IPS-18a (cell line): ENCODE results near the gene RACK1.
"Not testable (repeated sequence)": the region's sequence is repeated elsewhere in the genome, so short reads cannot be mapped to it uniquely, and the experiment has no call there.

Source experiments
- H3K27ac ChIP-seq: one replicate; pipeline ENCODE4 v1.5.1; 2013; ENCODE audit warnings: low read length
- H3K27me3 ChIP-seq: one replicate; pipeline ENCODE4 v1.6.1; 2013; ENCODE audit warnings: mild to moderate bottlenecking, low read length; ENCODE audit not compliant: control insufficient read depth, insufficient read depth
- H3K36me3 ChIP-seq: one replicate; pipeline ENCODE4 v1.6.1; 2013; ENCODE audit warnings: low read depth, low read length; ENCODE audit not compliant: control insufficient read depth
- H3K4me1 ChIP-seq: one replicate; pipeline ENCODE4 v1.6.1; 2013; ENCODE audit warnings: low read depth, low read length; ENCODE audit not compliant: control insufficient read depth
- H3K4me3 ChIP-seq: one replicate; pipeline ENCODE4 v1.5.1; 2013; ENCODE audit warnings: low read length
- H3K9ac ChIP-seq: one replicate; pipeline ENCODE4 v1.6.1; 2013; ENCODE audit warnings: mild to moderate bottlenecking, low read length, moderate library complexity
- H3K9me3 ChIP-seq: one replicate; pipeline ENCODE4 v1.6.1; 2013; ENCODE audit warnings: low read depth, low read length; ENCODE audit not compliant: control insufficient read depth

RACK1 gene

DNA sequence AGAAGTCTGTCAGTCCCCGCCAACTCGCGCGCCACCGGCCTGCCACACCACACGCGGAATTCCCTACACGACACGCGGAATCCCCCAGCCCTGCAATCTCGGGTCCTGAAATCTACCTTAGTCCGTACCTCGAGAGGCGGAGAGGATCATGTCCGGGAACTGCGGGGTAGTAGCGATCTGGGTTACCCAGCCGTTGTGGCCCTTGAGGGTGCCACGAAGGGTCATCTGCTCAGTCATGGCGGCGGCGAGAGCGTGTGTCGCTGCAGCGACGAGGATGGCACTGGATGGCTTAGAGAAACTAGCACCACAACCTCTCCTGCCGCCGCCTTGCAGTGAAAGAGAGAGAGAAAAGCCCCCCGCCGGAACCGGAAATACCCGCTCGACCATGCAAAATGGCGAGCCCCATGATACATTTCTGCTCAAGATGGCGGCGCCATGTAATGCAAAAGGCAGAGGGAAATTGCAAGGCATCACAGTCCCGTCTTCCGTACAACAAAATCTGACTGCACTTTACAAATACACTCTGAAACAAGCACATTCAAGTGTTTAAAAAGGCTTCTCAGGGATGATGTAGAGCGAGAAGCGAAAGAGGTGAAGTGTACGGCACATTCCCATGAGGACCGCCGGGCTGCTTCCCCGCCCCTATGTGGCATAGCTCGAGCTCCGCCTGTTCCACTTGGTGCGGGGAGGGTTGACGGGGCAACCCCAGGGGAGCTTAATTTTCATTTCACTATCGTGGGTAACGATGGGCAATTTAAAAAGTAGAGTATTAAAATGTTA lies at the start of gene RACK1:
TSS of gene RACK1 (minus strand) at position 343 of the 780 bp plus-strand sequence. CDS start at position 237, 106 bp downstream.
- peak within 1 kb of the TSS; percentile 97 for H3K4me3 ChIP-seq
- H3K27ac ChIP-seq, result peak within 1 kb of the TSS; percentile 86
- H3K4me1 ChIP-seq, result peaks cover 20% of the 10 kb centered on the region
- H3K9ac ChIP-seq, result peak within 1 kb of the TSS; percentile 96
- H3K36me3 ChIP-seq, result peaks cover 40% of the 10 kb centered on the region
- H3K27me3 ChIP-seq, result no peaks in the 10 kb centered on the region
- H3K9me3 ChIP-seq, result no peaks in the 10 kb centered on the region

DNA sequence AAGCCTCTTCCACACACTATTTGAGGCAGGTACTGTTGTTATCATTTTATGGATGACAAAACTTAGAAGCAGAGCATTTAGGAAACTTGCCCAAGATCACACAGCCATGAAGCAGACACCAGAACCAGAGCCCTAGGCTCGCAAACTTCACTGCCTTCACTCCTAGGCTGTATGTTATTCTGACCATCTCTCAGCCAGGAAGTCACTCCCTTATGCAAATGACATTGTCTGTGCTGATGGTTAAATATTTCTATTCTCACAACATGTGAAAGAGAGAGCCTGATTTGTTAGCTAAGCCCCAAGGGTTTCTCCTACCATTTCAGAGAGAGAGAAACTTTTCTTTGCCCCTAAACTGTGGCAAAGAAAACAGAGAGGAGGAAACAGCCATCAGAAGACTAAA lies 43.6 kb upstream of the RACK1 start:
- H3K36me3 ChIP-seq, result peaks cover 20% of the 10 kb centered on the region
- not testable (repeated sequence) for H3K9ac ChIP-seq, H3K9me3 ChIP-seq, H3K27ac ChIP-seq, H3K27me3 ChIP-seq, H3K4me1 ChIP-seq, H3K4me3 ChIP-seq

DNA sequence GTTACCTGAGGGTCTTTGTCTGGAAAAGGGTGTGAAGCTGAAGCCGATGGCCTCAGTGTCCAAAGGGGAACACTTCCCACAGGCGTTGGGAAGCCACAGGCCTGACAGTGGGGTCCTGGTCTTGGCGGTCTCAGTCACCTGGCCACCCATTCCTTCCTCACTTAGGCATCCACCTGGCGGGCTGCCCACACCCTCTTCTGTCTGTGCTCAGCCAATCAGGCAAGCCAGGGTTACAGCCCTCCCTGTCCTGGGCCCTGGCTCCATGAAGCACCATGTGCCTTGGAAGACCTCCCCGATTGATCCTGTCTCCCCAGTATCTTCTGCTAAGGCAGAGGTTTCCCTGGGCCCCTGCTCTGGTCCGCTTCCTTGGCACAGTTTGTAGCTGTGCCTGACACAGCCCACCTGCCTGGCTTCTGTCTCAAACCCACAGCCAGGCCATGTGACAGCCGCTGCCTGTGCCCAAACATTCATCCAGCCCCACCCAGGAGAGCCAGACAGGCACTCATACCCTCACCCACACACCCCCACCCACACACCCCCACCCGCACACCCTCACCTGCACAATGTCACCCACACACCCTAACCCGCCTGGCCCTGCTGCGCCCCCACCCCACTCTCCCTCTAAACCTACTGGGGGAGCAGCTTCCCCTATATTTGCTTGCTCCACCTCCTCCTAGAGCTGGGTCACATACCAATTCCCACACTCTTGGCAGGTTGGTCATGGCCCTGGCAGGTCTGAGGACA lies 42.4 kb upstream of the RACK1 start:
- H3K9me3 ChIP-seq, H3K9ac ChIP-seq, H3K27ac ChIP-seq: not testable (repeated sequence)

DNA sequence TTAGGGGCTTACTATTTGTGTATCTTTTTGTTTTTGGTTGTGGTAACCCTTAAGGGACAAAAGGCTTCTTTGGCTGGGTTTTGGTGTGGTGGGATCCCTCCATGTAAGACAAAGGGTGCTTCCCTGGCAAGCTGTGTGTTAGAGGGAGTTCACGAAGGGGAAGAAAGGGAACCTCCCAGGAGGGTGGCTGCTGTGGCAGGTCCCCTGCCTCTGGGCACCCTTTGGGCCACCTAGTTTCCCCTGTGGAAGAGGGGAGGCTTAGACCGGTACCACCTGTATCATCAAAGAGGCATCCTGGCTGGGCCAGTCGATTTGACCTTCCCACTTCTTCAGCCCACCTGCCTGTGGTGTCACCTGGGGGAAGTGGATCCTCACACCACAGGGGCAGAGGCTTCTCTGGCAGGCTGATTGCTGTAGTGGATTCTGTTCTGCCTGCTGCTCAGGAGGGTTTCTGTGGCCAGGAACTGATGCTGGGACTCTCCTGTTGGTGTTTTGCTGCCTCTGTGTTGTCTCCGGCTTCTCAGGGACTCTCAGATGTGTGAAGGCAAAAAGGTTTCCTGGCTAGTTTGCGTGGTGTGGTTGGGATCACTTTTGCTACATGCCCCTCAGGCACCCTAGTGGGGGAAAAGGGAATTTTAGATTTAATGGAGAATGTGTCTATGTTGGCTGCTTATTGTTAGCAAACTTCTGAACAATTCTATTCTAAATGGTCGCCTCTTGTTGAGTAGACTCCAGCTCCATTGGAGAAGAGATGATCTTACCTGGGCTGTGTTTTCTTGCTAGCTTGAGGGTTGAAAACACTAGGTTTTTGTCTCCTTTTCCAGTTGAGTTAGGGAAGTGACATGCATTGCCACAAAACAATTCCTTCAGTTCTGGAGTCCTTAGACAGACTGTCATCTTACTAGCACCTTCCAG lies 40.4 kb upstream of the RACK1 start:
- H3K9ac ChIP-seq, H3K9me3 ChIP-seq, H3K27ac ChIP-seq: not testable (repeated sequence)

More for the DNA sequence above, 42.4 kb upstream of the RACK1 start:
- H3K27me3 ChIP-seq, H3K4me3 ChIP-seq, H3K4me1 ChIP-seq: not testable (repeated sequence)
- peaks cover 20% of the 10 kb centered on the region for H3K36me3 ChIP-seq

DNA sequence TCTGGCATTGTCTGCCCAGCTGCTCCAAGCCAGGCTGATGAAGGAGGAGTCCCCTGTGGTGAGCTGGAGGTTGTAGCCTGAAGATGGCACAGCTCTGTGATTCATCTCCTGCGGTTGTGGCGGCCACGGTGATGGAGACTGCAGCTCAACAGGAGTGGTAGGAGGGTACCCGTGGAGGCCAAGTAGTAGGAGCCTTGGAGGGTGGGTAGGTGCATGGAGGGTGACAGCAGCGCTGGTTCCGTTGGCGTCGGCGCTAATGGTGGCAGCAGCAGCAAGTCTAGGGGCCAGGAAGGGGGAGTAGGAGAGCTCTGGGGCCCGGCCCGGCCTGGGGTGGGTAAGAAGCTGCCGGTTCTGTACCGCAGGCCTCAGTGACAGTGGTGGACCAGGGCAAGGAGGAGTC lies 39.6 kb upstream of the RACK1 start:
- Histone ChIP-seq H3K36me3 (peaks cover 20% of the 10 kb centered on the region), H3K9ac (no peak overlapping the region), H3K27ac (no peak overlapping the region), H3K4me3 (no peak overlapping the region), H3K9me3 (no peaks in the 10 kb centered on the region), H3K27me3 (no peaks in the 10 kb centered on the region), H3K4me1 (no peaks in the 10 kb centered on the region)

More for the DNA sequence above, 40.4 kb upstream of the RACK1 start:
- H3K27me3 ChIP-seq, H3K4me1 ChIP-seq, H3K4me3 ChIP-seq: not testable (repeated sequence)
- H3K36me3 ChIP-seq, result peaks cover 20% of the 10 kb centered on the region

DNA sequence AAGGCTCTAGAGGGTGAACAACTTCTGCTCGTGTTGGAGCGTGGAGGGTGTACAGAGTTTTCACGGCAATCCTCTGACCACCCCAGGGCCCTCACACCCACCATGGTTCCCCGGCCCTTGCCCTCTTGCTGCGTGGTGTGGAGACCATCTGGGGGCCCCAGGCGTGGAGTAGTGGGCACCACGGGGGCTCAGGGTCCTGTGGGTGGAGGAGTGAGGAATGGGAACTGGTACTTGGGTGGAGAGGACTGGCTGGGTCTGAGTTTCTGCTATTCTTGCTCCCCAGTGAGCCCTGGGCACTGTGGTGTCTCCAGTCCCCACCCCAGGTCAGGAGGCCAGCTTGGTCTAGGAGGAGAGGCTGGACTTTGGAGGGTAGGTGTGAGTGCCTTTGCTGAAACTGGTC lies 39.2 kb upstream of the RACK1 start:
- H3K27ac ChIP-seq, result no peak overlapping the region
- no peak overlapping the region for H3K4me3 ChIP-seq
- no peaks in the 10 kb centered on the region for H3K9me3 ChIP-seq
- H3K9ac ChIP-seq, result no peak overlapping the region
- H3K27me3 ChIP-seq, result no peaks in the 10 kb centered on the region
- no peaks in the 10 kb centered on the region for H3K4me1 ChIP-seq
- H3K36me3 ChIP-seq, result peaks cover 16% of the 10 kb centered on the region

DNA sequence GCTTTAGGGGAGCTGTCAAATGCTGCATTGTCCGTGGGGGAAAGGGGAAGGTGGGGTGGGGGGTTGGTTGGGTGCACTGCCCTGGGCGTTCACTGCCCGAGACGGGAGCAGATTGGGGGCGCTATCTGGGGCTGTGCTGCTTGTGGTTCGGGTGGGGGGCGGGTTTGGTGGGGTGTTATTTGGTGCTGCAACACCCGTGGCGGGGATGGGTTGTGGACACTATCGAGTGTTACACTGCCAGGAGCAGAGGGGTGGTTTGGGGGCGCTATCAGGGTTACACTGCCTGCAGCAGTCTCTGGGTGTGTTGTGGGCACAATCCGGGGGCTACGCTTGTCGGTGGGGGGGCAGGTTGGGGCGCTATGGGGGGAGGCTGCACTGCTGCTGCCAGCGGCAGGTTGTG lies 38.7 kb upstream of the RACK1 start:
- H3K27me3 ChIP-seq, H3K4me1 ChIP-seq, H3K9me3 ChIP-seq, H3K27ac ChIP-seq, H3K9ac ChIP-seq: not testable (repeated sequence)
- Histone ChIP-seq H3K4me3 (peak overlapping the region; percentile 94), H3K36me3 (peaks cover 12% of the 10 kb centered on the region)

DNA sequence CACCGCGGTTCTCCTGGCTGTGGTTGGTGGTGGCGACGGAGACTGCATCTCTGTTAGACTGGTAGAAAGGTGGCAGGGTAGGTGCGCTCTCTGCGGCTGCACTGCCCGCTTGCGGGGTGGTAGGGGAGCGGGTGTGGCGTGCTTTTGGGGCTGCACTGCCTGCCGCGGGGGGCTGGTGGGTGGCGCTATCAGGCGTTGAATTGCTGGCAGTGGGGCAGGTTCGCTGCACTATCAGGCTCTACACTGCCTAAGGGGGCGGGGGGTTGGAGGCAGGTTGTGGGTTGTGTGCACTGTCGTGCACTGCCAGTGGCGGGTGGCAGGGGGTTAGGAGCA lies 38.2 kb upstream of the RACK1 start:
- H3K4me1 ChIP-seq, result no peaks in the 10 kb centered on the region
- H3K9ac ChIP-seq, result peak overlapping the region; percentile 92
- no peak overlapping the region for H3K27ac ChIP-seq
- peaks cover 8% of the 10 kb centered on the region for H3K36me3 ChIP-seq
- H3K9me3 ChIP-seq, result no peaks in the 10 kb centered on the region
- peak overlapping the region; percentile 94 for H3K4me3 ChIP-seq
- no peaks in the 10 kb centered on the region for H3K27me3 ChIP-seq

DNA sequence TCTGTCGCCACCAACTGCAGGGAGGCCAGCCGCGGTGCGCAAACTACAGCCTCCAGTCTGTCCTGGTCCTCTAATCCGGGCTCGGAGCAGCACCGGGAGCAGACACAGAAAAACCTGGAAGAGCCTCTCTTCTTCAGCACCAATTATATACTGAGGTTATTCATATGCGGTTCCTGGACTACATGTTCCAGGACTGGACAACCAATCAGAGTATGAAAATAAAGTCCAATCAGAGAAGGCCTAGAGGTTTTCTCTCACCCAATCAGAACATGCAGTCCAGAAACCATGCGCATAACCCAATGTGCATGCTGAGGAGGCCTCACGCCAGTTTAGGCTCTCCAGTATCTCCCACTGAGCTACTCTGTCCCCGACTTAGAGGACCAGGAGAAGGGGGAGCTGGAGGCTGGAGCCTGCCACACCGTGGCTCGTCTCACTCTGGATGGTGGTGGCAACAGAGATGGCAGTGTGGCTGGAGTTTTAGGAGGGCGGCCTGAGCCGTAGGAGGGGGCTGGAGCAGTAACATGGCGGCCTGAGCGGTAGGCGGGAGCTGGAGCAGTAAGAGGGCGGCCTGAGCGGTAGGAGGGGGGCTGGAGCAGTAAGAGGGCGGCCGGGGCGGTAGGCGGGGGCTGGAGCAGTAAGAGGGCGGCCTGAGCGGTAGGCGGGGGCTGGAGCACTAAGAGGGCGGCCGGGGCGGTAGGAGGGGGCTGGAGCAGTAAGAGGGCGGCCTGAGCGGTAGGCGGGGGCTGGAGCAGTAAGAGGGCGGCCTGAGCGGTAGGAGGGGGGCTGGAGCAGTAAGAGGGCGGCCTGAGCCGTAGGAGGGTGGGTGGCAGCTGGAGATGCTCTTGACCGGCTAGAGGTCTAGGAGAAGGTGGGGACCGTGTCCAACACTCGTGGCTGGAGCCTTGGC lies 37.6 kb upstream of the RACK1 start:
- Histone ChIP-seq H3K4me1 (no peaks in the 10 kb centered on the region), H3K4me3 (peak overlapping the region; percentile 94), H3K27ac (peak overlapping the region; percentile 94), H3K9me3 (no peaks in the 10 kb centered on the region), H3K27me3 (no peaks in the 10 kb centered on the region), H3K36me3 (peaks cover 8% of the 10 kb centered on the region), H3K9ac (peak overlapping the region; percentile 92)

DNA sequence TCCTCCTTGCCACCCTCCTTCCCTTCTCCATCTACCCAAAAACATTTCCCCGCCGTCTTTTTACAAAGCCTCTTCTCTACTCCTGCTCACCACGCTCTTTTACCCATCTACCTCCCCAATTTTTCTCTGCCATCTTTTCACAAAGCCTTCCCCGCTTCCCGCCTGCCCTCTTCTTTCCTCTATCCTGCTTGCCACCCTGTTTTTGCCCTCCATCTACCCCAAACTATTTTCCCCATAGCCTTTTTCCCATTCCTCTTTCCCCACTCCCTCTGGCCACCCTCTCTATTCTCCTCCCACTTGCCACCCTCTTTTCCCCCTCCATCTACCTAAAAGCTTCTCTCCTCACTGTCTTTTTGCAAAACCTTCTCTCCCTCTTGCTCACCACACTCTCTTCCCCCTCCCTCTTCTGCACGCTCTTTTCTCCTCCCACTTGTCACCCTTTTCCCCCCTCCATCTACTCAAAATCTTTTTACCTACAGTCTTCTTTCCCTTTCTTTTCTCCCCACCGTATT lies 36.6 kb upstream of the RACK1 start:
- H3K27ac ChIP-seq, result no peak overlapping the region
- H3K4me3 ChIP-seq, result peak overlapping the region; percentile 94
- H3K27me3 ChIP-seq, result no peaks in the 10 kb centered on the region
- no peaks in the 10 kb centered on the region for H3K4me1 ChIP-seq
- H3K36me3 ChIP-seq, result peaks cover under 1% of the 10 kb centered on the region
- H3K9me3 ChIP-seq, result no peaks in the 10 kb centered on the region
- H3K9ac ChIP-seq, result peak overlapping the region; percentile 92
